CD4-positive, alpha-beta T cell treated with Interleukin-17A for 4 hours (primary cell): ENCODE measurements around the gene HAUS1.
"Not testable (repeated sequence)": the region's sequence is repeated elsewhere in the genome, so short reads cannot be mapped to it uniquely, and the experiment has no call there.

Experiments
- DNase-seq: peaks from one replicate; pipeline ENCODE4 v3.0.0-alpha.2; 2020; ENCODE audit warnings: mixed read lengths

HAUS1 gene

GRCh38 chr18:46104128-46104911, at the start of gene HAUS1:
Gene HAUS1 (plus strand): TSS chr18:46104385. CDS start chr18:46104412, 27 bp downstream.
- DNase-seq = peak; percentile 90

GRCh38 chr18:46054956-46055837, 49.0 kb upstream of the HAUS1 start:
- DNase-seq = peak; percentile 27

- no peak for DNase-seq
Measured at GRCh38 chr18:46055838-46056230, 48.4 kb upstream of the HAUS1 start.

- DNase-seq = no peak
Measured at GRCh38 chr18:46060359-46060841, 43.8 kb upstream of the HAUS1 start.

GRCh38 chr18:46061387-46061786, 42.8 kb upstream of the HAUS1 start:
- DNase-seq = no peak

GRCh38 chr18:46061796-46062195, 42.4 kb upstream of the HAUS1 start:
- DNase-seq = no peak

GRCh38 chr18:46062781-46063180, 41.4 kb upstream of the HAUS1 start:
- no peak for DNase-seq

- no peak for DNase-seq
Measured at GRCh38 chr18:46067438-46068007, 36.7 kb upstream of the HAUS1 start.

GRCh38 chr18:46068763-46069162, 35.4 kb upstream of the HAUS1 start:
- no peak for DNase-seq

GRCh38 chr18:46069524-46069923, 34.7 kb upstream of the HAUS1 start:
- DNase-seq = no peak

- DNase-seq = no peak
Measured at GRCh38 chr18:46070232-46070631, 34.0 kb upstream of the HAUS1 start.

- DNase-seq = peak; percentile 29
Measured at GRCh38 chr18:46070815-46071652, 33.2 kb upstream of the HAUS1 start.

- peak; percentile 77 for DNase-seq
Measured at GRCh38 chr18:46071653-46072375, 32.4 kb upstream of the HAUS1 start, which contains the start of gene PSTPIP2. Gene PSTPIP2 (minus strand): TSS chr18:46072260. CDS start chr18:46072188, 72 bp downstream.

- no peak for DNase-seq
Measured at GRCh38 chr18:46072376-46072867, 31.8 kb upstream of the HAUS1 start.

- DNase-seq = no peak
Measured at GRCh38 chr18:46072959-46073358, 31.2 kb upstream of the HAUS1 start.

GRCh38 chr18:46073474-46074331, 30.5 kb upstream of the HAUS1 start:
- peak; percentile 62 for DNase-seq

GRCh38 chr18:46079336-46079735, 24.8 kb upstream of the HAUS1 start:
- DNase-seq = no peak

GRCh38 chr18:46080156-46080555, 24.0 kb upstream of the HAUS1 start:
- DNase-seq = no peak

- DNase-seq = no peak
Measured at GRCh38 chr18:46084431-46084830, 19.8 kb upstream of the HAUS1 start.

- not testable (repeated sequence) for DNase-seq
Measured at GRCh38 chr18:46088501-46088900, 15.7 kb upstream of the HAUS1 start.
